SK-N-MC (cell line): ENCODE measurements around the gene DAAM1.

Experiments
- EZH2 ChIP-seq: fragments of 200-600 bp; sonication (generic); IDR thresholded peaks from one replicate; pipeline ENCODE4 v1.6.1; 2017; ENCODE audit warnings: antibody characterized with exemption
- FOXP2 ChIP-seq: optimal IDR thresholded peaks from 2 replicates; pipeline ENCODE3; 2011; ENCODE audit warnings: mild to moderate bottlenecking, moderate library complexity; ENCODE audit not compliant: insufficient read depth; ENCODE audit errors: extremely low read length, control extremely low read depth
- POLR2AphosphoS5 ChIP-seq: IDR thresholded peaks from 2 replicates; pipeline ENCODE4 v1.6.1; 2012; ENCODE audit warnings: mild to moderate bottlenecking, low read depth, low read length, borderline replicate concordance

GRCh38 chr14:59241121-59241520 is 52.7 kb downstream of the DAAM1 start:
- TF ChIP-seq EZH2 (no peak), FOXP2 (no peak), POLR2AphosphoS5 (no peak)
